ENCODE results near the gene MMP25. TPM values are rescaled to one million over a fixed set of nuclear protein-coding genes. Genes with fewer than 3 reads are reported as not detected.

Gene MMP25
- total and polyA plus RNA-seq, 11 donors: 0.32 to 3.0 (median 0.93) TPM

GRCh38 chr16:3089717-3090592, 43.6 kb downstream of the MMP25 start:
- Histone ChIP-seq H3K27ac (no peak overlapping the region), H3K27me3 (peaks cover 0 to 11% (median 0%) of the 10 kb centered on the region in 9 donors), H3K9me3 (no peaks in the 10 kb centered on the region), H3K4me3 (no peak overlapping the region), H3K36me3 (no peaks in the 10 kb centered on the region), H3K4me1 (peaks cover 4 to 38% (median 19%) of the 10 kb centered on the region in 12 donors)
- ATAC-seq: no peak
- TF ChIP-seq POLR2A (IDR thresholded peaks at IDR 0.05) (no peak), CTCF (IDR thresholded peaks at IDR 0.05) (no peak)
- intact Hi-C loops (cut with DNase I): loop anchor here in 4 of 10 donors (5.0 kb wide), 2 partner anchors 32 to 37 kb away; no protein-coding TSS in a partner anchor
- DNase-seq: no peak
- WGBS, 4 donors: 97 to 98% (median 97%) methylated on average over 52 to 81 of the region's 81 CpGs

GRCh38 chr16:3091551-3091950, 45.2 kb downstream of the MMP25 start:
- Histone ChIP-seq H3K27me3 (peaks cover 0 to 11% (median 0%) of the 10 kb centered on the region in 9 donors), H3K27ac (no peak overlapping the region), H3K4me3 (no peak overlapping the region), H3K9me3 (no peaks in the 10 kb centered on the region), H3K4me1 (peaks cover 4 to 33% (median 14%) of the 10 kb centered on the region in 12 donors), H3K36me3 (no peaks in the 10 kb centered on the region)
- TF ChIP-seq CTCF (IDR thresholded peaks at IDR 0.05) (no peak), POLR2A (IDR thresholded peaks at IDR 0.05) (no peak)
- no peak for ATAC-seq
- intact Hi-C loops (cut with DNase I): loop anchor here in 3 of 10 donors (5.0 kb wide), 1 partner anchor 36 kb away; no protein-coding TSS in a partner anchor
- 82 to 92% (median 87%) methylated on average over 6 to 8 of the region's 8 CpGs for WGBS, 4 donors
- DNase-seq: no peak

GRCh38 chr16:3092501-3092941, 46.2 kb downstream of the MMP25 start:
- Histone ChIP-seq H3K27ac (no peak overlapping the region), H3K36me3 (no peaks in the 10 kb centered on the region), H3K4me1 (peaks cover 3 to 24% (median 7%) of the 10 kb centered on the region in 12 donors), H3K4me3 (no peak overlapping the region), H3K27me3 (peaks cover 0 to 11% (median 0%) of the 10 kb centered on the region in 9 donors), H3K9me3 (no peaks in the 10 kb centered on the region)
- ATAC-seq: no peak
- DNase-seq: no peak
- WGBS, 4 donors: 45 to 78% (median 63%) methylated on average over 15 to 20 of the region's 20 CpGs
- TF ChIP-seq CTCF (IDR thresholded peaks at IDR 0.05) (no peak), POLR2A (IDR thresholded peaks at IDR 0.05) (no peak)
- intact Hi-C loops (cut with DNase I): loop anchor here in 3 of 10 donors (5.0 kb wide), 1 partner anchor 35 kb away; no protein-coding TSS in a partner anchor
